Neural progenitor cell (in vitro differentiated cells): Measurements from ENCODE around the gene FMR1.

ENCODE experiments used
- CTCF ChIP-seq: fragments of 200-600 bp; sonication (generic); IDR thresholded peaks from 2 replicates; pipeline ENCODE4 v1.5.1; 2017; ENCODE audit warnings: antibody characterized with exemption, mild to moderate bottlenecking
- EZH2 ChIP-seq: fragments of 200-600 bp; sonication (generic); IDR thresholded peaks from 2 replicates; pipeline ENCODE4 v1.6.1; 2017; ENCODE audit warnings: antibody characterized with exemption, mild to moderate bottlenecking, moderate library complexity

- TF ChIP-seq EZH2 (no peak), CTCF (no peak)
These were observed 6.3 kb downstream of the FMR1 start for GRCh38 chrX:147917700-147918695.
